GM19193 (cell line): Measurements from ENCODE around the gene RNF145.

Experiments used
- POLR2A ChIP-seq: IDR thresholded peaks from 4 replicates; pipeline ENCODE4 v1.6.1; 2011; ENCODE audit not compliant: insufficient read depth, insufficient read length; ENCODE audit errors: extremely low read depth

RNF145 gene

DNA sequence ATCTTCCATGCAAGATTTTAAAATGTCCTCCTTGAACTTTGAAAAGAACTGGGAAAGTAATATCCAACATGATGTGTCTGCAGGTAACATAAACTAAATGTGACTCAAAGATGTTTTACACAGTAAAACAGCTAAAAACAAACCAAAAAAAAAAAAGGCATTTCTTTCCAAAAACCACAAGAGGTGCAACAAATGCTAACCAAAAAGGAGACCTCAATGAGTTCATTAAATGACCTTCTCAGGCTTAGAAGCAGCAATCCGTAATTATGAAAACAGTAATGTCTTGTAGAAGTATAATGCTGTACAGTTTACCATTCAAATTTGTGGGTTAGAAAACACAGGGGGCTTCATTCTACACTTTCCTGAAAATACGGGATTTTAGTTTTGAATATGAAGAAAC lies 2.5 kb downstream of the RNF145 start:
- TF ChIP-seq POLR2A, result no peak

GRCh38 chr5:159206368-159206767 lies 3.0 kb downstream of the RNF145 start:
- TF ChIP-seq POLR2A, result no peak

GRCh38 chr5:159203351-159203750 lies 6.0 kb downstream of the RNF145 start:
- no peak for TF ChIP-seq POLR2A

GRCh38 chr5:159202151-159202550 lies 7.2 kb downstream of the RNF145 start:
- no peak for TF ChIP-seq POLR2A

DNA sequence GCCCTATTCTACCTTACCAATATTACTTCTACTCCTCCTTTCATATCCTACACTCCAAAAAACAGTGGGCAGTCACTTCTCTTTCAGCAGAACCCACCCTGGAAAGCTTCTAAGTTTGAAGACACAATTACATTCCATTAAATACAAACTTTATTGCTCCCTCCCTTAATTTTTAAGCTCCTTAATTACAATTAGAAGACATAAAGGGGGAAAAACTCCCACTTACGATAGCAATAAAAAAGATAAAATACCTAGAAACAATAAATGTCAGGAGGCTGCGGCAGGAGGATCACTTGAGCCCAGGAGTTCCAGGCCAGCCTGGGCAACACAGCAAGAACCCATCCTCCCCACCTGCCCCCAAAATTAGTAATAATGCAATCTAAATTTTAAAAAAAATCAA lies 9.6 kb downstream of the RNF145 start:
- no peak for TF ChIP-seq POLR2A

DNA sequence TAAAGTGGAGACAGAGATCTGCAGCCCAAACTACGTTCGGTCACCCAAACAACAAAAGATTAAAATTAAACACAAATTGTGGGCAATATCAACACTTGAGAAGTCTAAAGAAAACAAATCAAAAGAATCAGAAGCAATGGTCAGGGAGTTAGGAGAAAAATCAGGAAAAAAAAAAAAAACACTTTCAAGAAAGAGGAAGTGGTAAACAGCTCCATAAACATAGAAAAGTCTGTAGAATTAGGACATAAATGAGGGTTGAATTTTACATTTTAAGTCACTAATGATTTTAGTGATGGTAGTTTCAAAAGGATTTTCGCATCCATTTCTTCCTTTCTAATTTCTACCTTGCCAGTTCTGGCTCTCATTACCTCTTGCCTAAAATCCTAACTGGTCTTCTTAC lies 10.1 kb downstream of the RNF145 start:
- no peak for TF ChIP-seq POLR2A

DNA sequence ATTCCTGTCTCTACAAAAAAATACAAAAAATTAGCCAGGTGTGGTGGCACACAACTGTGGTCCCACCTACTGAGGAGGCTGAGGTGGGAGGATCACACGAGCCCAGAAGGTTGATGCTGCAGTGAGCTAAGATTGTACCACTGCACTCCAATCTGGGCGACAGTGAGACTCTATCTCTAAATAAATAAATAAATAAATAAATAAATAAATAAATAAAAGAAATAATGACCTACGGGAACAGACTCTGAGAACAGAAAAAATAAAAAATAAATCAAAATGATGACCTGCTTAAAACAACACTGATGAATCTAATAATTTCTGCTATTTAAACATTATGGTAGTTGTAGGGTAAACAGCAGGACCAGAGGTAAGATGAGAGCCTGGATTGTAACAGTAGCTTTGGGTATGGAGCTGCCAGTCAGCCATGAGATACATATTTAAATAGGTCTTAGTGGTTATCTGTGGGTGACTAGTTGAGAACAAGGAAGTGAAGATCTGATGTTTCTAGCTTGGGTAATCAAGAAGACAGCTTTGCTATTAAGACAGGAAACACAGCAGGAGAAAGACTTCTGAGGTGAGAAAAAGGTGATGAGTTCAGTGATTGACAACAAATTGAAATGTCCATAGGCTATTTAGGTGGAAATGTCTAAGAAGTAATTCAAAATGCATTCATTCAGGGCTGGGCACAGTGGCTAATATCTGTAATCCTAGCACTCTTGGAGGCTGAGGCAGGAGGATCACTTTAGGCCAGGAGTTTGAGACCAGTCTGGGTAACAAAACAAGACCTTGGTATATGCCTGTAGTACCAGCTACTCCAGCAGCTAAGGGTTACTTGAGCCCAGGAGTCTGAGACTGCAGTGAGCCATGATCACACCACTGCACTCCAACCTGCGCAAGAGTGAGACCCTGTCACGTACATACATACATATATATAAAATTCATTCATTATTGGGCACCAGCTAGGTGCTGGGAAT lies 11.0 kb downstream of the RNF145 start:
- no peak for TF ChIP-seq POLR2A

- no peak for TF ChIP-seq POLR2A
Measured at GRCh38 chr5:159195775-159196174, 13.6 kb downstream of the RNF145 start.

GRCh38 chr5:159190170-159190569 lies 19.2 kb downstream of the RNF145 start:
- TF ChIP-seq POLR2A, result no peak

DNA sequence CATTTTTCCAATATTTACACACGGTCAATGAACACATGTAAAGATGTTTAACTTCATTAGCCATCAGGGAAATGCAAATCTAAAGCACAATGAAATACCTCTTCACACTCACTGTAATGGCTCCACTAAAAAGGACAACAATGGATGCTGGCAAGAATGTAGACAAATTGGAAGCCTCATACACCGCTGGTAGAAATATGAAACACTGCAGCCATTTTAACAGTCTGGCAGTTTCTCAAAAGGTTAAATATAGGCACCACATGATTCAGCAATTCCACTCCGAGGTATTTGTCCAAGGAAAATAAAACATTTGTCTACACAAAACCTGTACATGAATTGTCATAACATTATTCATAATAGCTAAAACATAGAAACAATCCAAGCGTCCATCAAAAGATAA lies 20.0 kb downstream of the RNF145 start:
- no peak for TF ChIP-seq POLR2A

- TF ChIP-seq POLR2A, result no peak
Measured at GRCh38 chr5:159187719-159188118, 21.6 kb downstream of the RNF145 start.

GRCh38 chr5:159186319-159186718 lies 23.0 kb downstream of the RNF145 start:
- TF ChIP-seq POLR2A, result no peak

GRCh38 chr5:159185773-159186172 lies 23.6 kb downstream of the RNF145 start:
- no peak for TF ChIP-seq POLR2A

DNA sequence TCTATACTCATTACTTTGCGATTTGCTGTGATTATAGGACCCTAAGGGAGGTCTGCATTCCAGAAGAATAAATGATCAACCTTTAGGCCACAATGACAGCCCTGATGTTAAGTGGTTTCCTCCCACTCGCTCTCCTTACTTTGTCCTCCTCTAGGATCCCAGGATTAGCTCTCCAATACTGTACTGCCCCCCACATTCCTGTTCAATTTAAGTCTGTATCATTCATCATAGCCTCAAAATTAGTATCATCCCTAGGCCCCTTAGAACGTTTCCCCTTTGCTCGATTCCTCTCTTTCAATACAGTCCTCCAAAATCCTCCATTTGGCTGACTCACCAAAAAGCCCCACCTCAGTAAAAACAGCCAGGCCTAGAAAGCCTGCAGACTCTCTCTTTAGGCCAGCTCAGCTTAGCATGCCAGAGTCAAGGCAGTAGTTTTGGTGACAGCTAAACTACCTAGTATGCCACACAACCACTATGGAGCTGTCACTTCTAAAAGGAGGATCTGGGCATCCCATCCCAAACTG lies 24.4 kb downstream of the RNF145 start:
- TF ChIP-seq POLR2A, result no peak

GRCh38 chr5:159184236-159184635 lies 25.1 kb downstream of the RNF145 start:
- no peak for TF ChIP-seq POLR2A

- TF ChIP-seq POLR2A, result no peak
Measured at GRCh38 chr5:159183247-159183646, 26.1 kb downstream of the RNF145 start.
